Gastrocnemius medialis (tissue), 4 donors: ENCODE data around the gene OMP. TPM values are rescaled to one million over a fixed set of nuclear protein-coding genes. Genes with fewer than 3 reads are reported as not detected.
"Not testable (repeated sequence)": the region's sequence is repeated elsewhere in the genome, so short reads cannot be mapped to it uniquely, and the experiment has no call there.

Experiments
- ATAC-seq, 2 donors: fragments of 150-250 bp; one replicate each; pipeline ENCODE4 v1.9.1; 2016
- DNase-seq, 2 donors: peaks; one replicate each; pipeline ENCODE4 v3.0.0-alpha.2; 2019
- H3K27ac ChIP-seq, 4 donors: fragments of 200-600 bp; sonication (generic); 1 replicate in 1 of 4; 2 replicates in 3 of 4; pipeline ENCODE4 v1.5.1; 2016 to 2018; ENCODE audit warnings: mild to moderate bottlenecking in 2 of 4, moderate library complexity in 1 of 4
- H3K27me3 ChIP-seq, 3 donors: fragments of 200-600 bp; sonication (generic) in 2 of 3; 1 replicate in 1 of 3; 2 replicates in 2 of 3; pipeline versions ENCODE4 v1.5.1 to v1.6.0; 2016 to 2019; ENCODE audit warnings: mild to moderate bottlenecking in 1 of 3, moderate library complexity in 1 of 3
- H3K36me3 ChIP-seq, 2 donors: fragments of 200-600 bp; sonication (generic) in 1 of 2; one replicate each; pipeline ENCODE4 v1.5.1; 2017 to 2018
- H3K4me1 ChIP-seq, 2 donors: fragments of 200-600 bp; sonication (generic) in 1 of 2; one replicate each; pipeline ENCODE4 v1.5.1; 2016 to 2017; ENCODE audit warnings: mild to moderate bottlenecking in 2 of 2
- H3K4me3 ChIP-seq, 4 donors: fragments of 200-600 bp; sonication (generic) in 3 of 4; 1 replicate in 1 of 4; 2 replicates in 3 of 4; pipeline ENCODE4 v1.5.1; 2016 to 2019; ENCODE audit warnings: mild to moderate bottlenecking in 2 of 4
- H3K9me3 ChIP-seq, 3 donors: fragments of 200-600 bp; sonication (generic) in 2 of 3; 1 replicate in 1 of 3; 2 replicates in 2 of 3; pipeline ENCODE4 v1.5.1; 2016 to 2019
- POLR2A ChIP-seq, 2 donors: fragments of 450-650 bp; IDR thresholded peaks; one replicate each; pipeline ENCODE4 v1.6.1; 2017; ENCODE audit warnings: antibody characterized with exemption in 2 of 2, mild to moderate bottlenecking in 2 of 2, moderate library complexity in 2 of 2
- in situ Hi-C, 4 donors: fragments of 200-750 bp; cut with MboI; loops; one replicate each; pipeline versions ENCODE4 v1.15.0 to v1.8.0; 2017; ENCODE audit warnings: low sequenced_read_pairs in 4 of 4
- intact Hi-C: fragments of 100-400 bp; cut with DNase I; formaldehyde crosslinking; loops from one replicate; pipeline ENCODE4 v1.15.1; 2023; ENCODE audit warnings: low total_unique reads
- total RNA-seq, 4 donors: library from RNA; depleted of rRNA; stranded (reverse); fragments of >200 nt; gene quantifications; one replicate each; pipeline versions ENCODE4 v1.1.0 to v1.2.3, GENCODE V29; 2016
- TF ChIP-seq, protein P1 (sequence below), 5 experiments: fragments of 450-650 bp in 3 of 5; fragments of 200-600 bp in 2 of 5; sonication (generic) in 2 of 5; IDR thresholded peaks in 4 of 5; conservative IDR thresholded peaks in 1 of 5; 1 replicate in 4 of 5; 2 replicates in 1 of 5; pipeline ENCODE4 v1.5.1; 2016 to 2019; ENCODE audit warnings: antibody characterized with exemption in 5 of 5, mild to moderate bottlenecking in 3 of 5, moderate library complexity in 3 of 5

The OMP gene
- total RNA-seq, 4 donors from 2014 or later, result not detected

DNA sequence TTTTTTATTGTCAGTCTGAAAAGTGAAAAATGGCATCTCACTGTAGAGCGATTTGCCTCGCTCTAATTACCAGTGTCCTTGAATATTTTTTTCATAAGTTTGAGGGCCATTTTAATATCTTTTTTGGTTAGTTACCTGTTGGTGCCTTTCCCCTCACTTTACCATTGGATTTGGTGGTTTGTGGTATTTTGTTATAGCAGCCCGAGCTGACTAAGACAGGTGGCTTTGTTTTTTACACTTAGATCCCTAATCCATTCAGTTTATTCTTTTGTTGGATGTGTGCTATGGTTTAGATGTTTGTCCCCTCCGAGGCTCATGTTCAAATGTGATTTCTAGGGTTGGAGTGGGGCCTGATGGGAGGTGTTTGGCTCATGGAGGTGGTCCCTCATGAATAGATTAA, 42.4 kb upstream of the OMP start:
- peaks cover 0 to 3% (median 0%) of the 10 kb centered on the region in 3 donors for H3K9me3 ChIP-seq
- no peaks in the 10 kb centered on the region for H3K4me1 ChIP-seq
- in situ Hi-C loops, result no loop called here
- no peaks in the 10 kb centered on the region for H3K36me3 ChIP-seq
- ATAC-seq (no peak), DNase-seq (no peak)
- intact Hi-C loops, result no loop called here
- H3K27ac ChIP-seq, result no peak overlapping the region
- H3K4me3 ChIP-seq, result no peak overlapping the region
- TF ChIP-seq, protein P1, sequence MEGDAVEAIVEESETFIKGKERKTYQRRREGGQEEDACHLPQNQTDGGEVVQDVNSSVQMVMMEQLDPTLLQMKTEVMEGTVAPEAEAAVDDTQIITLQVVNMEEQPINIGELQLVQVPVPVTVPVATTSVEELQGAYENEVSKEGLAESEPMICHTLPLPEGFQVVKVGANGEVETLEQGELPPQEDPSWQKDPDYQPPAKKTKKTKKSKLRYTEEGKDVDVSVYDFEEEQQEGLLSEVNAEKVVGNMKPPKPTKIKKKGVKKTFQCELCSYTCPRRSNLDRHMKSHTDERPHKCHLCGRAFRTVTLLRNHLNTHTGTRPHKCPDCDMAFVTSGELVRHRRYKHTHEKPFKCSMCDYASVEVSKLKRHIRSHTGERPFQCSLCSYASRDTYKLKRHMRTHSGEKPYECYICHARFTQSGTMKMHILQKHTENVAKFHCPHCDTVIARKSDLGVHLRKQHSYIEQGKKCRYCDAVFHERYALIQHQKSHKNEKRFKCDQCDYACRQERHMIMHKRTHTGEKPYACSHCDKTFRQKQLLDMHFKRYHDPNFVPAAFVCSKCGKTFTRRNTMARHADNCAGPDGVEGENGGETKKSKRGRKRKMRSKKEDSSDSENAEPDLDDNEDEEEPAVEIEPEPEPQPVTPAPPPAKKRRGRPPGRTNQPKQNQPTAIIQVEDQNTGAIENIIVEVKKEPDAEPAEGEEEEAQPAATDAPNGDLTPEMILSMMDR (IDR thresholded peaks at IDR 0.05 in 4 of 5, conservative IDR thresholded peaks at IDR 0.05 in 1 of 5), result no peak
- no peak for TF ChIP-seq POLR2A (IDR thresholded peaks at IDR 0.05)
- H3K27me3 ChIP-seq, result no peaks in the 10 kb centered on the region

DNA sequence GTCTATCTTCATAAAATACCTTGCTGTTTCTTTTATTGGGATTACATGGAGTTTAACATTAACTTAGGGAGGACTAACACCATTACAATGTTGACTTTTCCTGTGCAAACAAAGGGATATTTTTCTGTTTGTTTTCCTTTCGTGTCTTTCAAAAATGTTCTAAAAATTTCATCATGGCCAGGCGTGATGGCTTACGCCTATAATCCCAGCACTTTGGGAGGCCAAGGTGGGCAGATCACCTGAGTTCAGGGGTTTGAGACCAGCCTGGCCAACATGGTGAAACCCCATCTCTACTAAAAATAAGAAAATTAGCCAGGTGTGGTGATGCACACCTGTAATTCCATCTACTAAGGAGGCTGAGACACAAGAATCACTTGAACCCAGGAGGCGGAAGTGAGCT, 41.4 kb upstream of the OMP start:
- H3K36me3 ChIP-seq, intact Hi-C loops, H3K4me3 ChIP-seq, H3K4me1 ChIP-seq, DNase-seq, H3K27ac ChIP-seq, ATAC-seq, H3K9me3 ChIP-seq, in situ Hi-C loops, H3K27me3 ChIP-seq: not testable (repeated sequence)

DNA sequence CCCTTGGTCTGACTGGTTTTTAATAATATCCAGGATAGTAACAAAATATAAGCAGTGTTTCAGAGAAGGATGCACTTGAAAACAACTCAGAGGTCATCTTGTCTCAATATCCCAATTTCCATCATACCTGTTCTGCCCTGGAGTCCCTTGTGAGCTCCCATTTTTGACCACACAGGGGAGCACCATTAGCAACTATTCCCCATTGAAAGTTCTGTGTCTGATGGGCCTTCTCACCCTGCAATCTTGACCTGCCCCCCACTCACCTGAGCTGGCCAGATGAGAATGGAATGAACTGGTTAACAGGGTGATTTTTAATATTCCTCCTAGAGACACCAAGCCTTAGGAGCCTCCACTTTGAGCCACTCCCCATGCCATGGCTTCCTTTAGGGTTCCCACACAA, 39.7 kb upstream of the OMP start:
- ATAC-seq, result no peak
- Histone ChIP-seq H3K4me3 (no peak overlapping the region), H3K9me3 (no peaks in the 10 kb centered on the region), H3K36me3 (no peaks in the 10 kb centered on the region), H3K27me3 (no peaks in the 10 kb centered on the region), H3K4me1 (peaks cover 7 to 15% of the 10 kb centered on the region in 2 donors), H3K27ac (no peak overlapping the region)
- in situ Hi-C loops (no loop called here), intact Hi-C loops (no loop called here)
- TF ChIP-seq, protein P1 (IDR thresholded peaks at IDR 0.05 in 4 of 5, conservative IDR thresholded peaks at IDR 0.05 in 1 of 5), result no peak
- no peak for TF ChIP-seq POLR2A (IDR thresholded peaks at IDR 0.05)
- DNase-seq, result no peak

GRCh38 chr11:77063407-77063806, 39.2 kb upstream of the OMP start:
- H3K36me3 ChIP-seq, result no peaks in the 10 kb centered on the region
- no peaks in the 10 kb centered on the region for H3K9me3 ChIP-seq
- intact Hi-C loops (no loop called here), in situ Hi-C loops (no loop called here)
- TF ChIP-seq, protein P1 (IDR thresholded peaks at IDR 0.05 in 4 of 5, conservative IDR thresholded peaks at IDR 0.05 in 1 of 5), result no peak
- no peak for TF ChIP-seq POLR2A (IDR thresholded peaks at IDR 0.05)
- H3K4me1 ChIP-seq, result peaks cover 7 to 16% of the 10 kb centered on the region in 2 donors
- H3K27ac ChIP-seq, result no peak overlapping the region
- H3K27me3 ChIP-seq, result no peaks in the 10 kb centered on the region
- no peak for ATAC-seq
- H3K4me3 ChIP-seq, result no peak overlapping the region
- no peak for DNase-seq

GRCh38 chr11:77063861-77064260, 38.8 kb upstream of the OMP start:
- intact Hi-C loops, result no loop called here
- ATAC-seq, result no peak
- Histone ChIP-seq H3K4me3 (no peak overlapping the region), H3K27ac (no peak overlapping the region), H3K4me1 (peaks cover 7 to 16% of the 10 kb centered on the region in 2 donors), H3K36me3 (no peaks in the 10 kb centered on the region), H3K9me3 (no peaks in the 10 kb centered on the region), H3K27me3 (no peaks in the 10 kb centered on the region)
- DNase-seq, result no peak
- in situ Hi-C loops, result no loop called here
- TF ChIP-seq, protein P1 (IDR thresholded peaks at IDR 0.05 in 4 of 5, conservative IDR thresholded peaks at IDR 0.05 in 1 of 5), result no peak
- no peak for TF ChIP-seq POLR2A (IDR thresholded peaks at IDR 0.05)
